Measurements from ENCODE around the gene PTBP3.

DNA sequence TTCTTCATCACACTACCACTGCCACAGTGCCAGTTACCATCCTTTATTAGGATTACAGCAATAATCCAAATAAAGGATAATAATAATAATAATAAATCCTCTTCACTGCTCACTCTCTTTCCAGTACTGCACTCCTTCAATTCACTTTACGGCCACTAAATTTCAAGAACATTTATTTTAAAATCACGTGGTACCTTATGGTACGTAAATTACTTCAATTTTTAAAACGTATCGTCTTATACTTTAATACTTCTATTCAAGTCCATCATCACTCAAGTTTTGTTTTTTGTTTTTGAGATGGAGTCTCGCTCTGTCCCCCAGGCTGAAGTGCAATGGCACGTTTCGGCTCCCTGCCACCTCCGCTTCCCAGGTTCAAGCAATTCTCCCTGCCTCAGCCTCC lies 36.5 kb downstream of the PTBP3 start:
- TF ChIP-seq EZH2 (IDR thresholded peaks at IDR 0.05; ENCODE audit: insufficient read depth, poor library complexity, severe bottlenecking) (no peak), EZH2phosphoT487 (IDR thresholded peaks at IDR 0.05; ENCODE audit: insufficient read depth, low read depth) (no peak)
